Transverse colon (tissue), 4 donors: ENCODE results near the gene ABCC2.

Source experiments
- CTCF ChIP-seq, 5 experiments: fragments of 200-600 bp in 3 of 5; fragments of 450-650 bp in 2 of 5; sonication (generic) in 3 of 5; IDR thresholded peaks; 1 replicate in 2 of 5; 2 replicates in 3 of 5; pipeline ENCODE4 v1.5.1; 2016 to 2017; ENCODE audit warnings: antibody characterized with exemption in 5 of 5, inconsistent platforms in 3 of 5, mild to moderate bottlenecking in 2 of 5, moderate library complexity in 1 of 5
- EP300 ChIP-seq: sonication (generic); formaldehyde crosslinking; IDR thresholded peaks from one replicate; pipeline ENCODE4 v1.6.1; 2017; ENCODE audit warnings: antibody characterized with exemption, low read depth
- POLR2AphosphoS5 ChIP-seq, 3 donors: sonication (generic); formaldehyde crosslinking; IDR thresholded peaks; one replicate each; pipeline ENCODE4 v1.6.1; 2016; ENCODE audit warnings: antibody characterized with exemption in 3 of 3

- TF ChIP-seq CTCF (IDR thresholded peaks at IDR 0.05) (no peak), EP300 (no peak), POLR2AphosphoS5 (IDR thresholded peaks at IDR 0.05) (no peak)
Observed at GRCh38 chr10:99828464-99828863, 46.0 kb downstream of the ABCC2 start.
